ENCODE results near the gene ATF7IP2.

GRCh38 chr16:10466861-10467260 lies 81.0 kb downstream of the ATF7IP2 start:
- TF ChIP-seq CTCF (conservative IDR thresholded peaks at IDR 0.05) (no peak), EZH2 (IDR thresholded peaks at IDR 0.05; ENCODE audit: low read depth) (no peak)

All from PC-9 (cell line).